ENCODE results near the gene CEACAM20. TPM values are rescaled to one million over a fixed set of nuclear protein-coding genes. Genes with fewer than 3 reads are reported as not detected.

The CEACAM20 gene
- total RNA-seq, 4 donors from 2014 or later = 0.40 to 2.9 TPM; not detected in 2

DNA sequence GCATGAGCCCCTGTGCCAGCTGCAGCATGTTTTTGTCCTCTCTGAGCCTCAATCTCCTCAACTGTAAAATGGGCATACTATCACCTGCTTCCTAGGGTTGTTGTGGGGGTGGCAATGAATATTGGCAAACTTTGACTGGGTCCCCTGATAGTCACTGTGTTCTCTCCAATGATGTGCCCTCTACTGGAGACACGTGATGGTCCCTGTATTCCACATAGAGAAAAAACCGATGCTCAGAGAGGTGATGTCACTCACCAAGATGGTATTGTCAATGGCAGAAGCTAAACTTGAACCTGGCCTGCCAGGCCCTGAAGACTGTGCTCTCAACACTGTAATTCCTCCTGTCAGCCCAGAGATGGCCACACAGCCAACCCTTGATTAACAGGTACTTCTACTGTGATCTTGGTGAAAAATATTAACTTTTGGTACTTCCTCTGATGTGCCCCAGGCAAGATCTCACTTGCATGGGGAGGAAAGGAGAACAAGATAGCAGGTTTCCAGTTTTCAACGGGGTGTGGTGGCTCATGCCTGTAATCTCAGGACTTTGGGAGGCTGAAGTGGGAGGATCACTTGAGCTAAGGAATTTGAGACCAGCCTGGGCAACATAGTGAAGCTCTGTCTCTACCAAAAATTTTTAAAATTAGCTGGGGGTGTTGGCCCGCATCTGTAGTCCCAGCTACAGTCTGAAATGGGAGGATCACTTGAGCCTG lies 3.6 kb downstream of the CEACAM20 start:
- Histone ChIP-seq H3K27ac (no peak overlapping the region), H3K9me3 (no peaks in the 10 kb centered on the region), H3K4me3 (no peak overlapping the region), H3K36me3 (no peaks in the 10 kb centered on the region), H3K27me3 (no peaks in the 10 kb centered on the region), H3K4me1 (no peaks in the 10 kb centered on the region)
- TF ChIP-seq POLR2A (IDR thresholded peaks at IDR 0.05) = no peak
- TF ChIP-seq, protein P1, sequence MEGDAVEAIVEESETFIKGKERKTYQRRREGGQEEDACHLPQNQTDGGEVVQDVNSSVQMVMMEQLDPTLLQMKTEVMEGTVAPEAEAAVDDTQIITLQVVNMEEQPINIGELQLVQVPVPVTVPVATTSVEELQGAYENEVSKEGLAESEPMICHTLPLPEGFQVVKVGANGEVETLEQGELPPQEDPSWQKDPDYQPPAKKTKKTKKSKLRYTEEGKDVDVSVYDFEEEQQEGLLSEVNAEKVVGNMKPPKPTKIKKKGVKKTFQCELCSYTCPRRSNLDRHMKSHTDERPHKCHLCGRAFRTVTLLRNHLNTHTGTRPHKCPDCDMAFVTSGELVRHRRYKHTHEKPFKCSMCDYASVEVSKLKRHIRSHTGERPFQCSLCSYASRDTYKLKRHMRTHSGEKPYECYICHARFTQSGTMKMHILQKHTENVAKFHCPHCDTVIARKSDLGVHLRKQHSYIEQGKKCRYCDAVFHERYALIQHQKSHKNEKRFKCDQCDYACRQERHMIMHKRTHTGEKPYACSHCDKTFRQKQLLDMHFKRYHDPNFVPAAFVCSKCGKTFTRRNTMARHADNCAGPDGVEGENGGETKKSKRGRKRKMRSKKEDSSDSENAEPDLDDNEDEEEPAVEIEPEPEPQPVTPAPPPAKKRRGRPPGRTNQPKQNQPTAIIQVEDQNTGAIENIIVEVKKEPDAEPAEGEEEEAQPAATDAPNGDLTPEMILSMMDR (IDR thresholded peaks at IDR 0.05) = no peak
- DNase-seq = no peak
- intact Hi-C loops (cut with DNase I; ENCODE audit: low total_unique reads) = no loop called here

DNA sequence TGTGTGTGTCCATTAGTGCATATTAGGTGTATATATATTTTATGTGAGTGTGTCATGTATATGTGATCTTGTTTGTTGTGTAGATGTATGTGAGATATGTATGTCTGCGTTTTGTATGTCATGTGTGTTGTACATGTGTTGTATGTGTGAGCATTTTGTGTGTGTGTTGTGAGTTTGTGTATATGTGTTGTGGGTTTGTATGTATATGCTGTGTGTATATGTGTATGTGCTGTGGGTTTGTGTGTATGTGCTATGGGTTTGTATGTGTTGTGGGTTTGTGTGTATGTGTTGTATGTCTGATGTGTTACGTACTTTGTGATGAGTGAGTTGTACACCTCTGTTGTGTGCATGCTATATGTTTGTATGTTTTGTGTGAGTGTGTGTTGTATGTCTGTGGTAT lies 8.1 kb downstream of the CEACAM20 start:
- H3K9me3 ChIP-seq = no peaks in the 10 kb centered on the region
- H3K4me3 ChIP-seq = no peak overlapping the region
- H3K27me3 ChIP-seq = no peaks in the 10 kb centered on the region
- intact Hi-C loops (cut with DNase I; ENCODE audit: low total_unique reads) = no loop called here
- TF ChIP-seq, protein P1 (IDR thresholded peaks at IDR 0.05) = no peak
- no peak for TF ChIP-seq POLR2A (IDR thresholded peaks at IDR 0.05)
- H3K36me3 ChIP-seq = no peaks in the 10 kb centered on the region
- H3K4me1 ChIP-seq = no peaks in the 10 kb centered on the region
- H3K27ac ChIP-seq = no peak overlapping the region
- no peak for DNase-seq

DNA sequence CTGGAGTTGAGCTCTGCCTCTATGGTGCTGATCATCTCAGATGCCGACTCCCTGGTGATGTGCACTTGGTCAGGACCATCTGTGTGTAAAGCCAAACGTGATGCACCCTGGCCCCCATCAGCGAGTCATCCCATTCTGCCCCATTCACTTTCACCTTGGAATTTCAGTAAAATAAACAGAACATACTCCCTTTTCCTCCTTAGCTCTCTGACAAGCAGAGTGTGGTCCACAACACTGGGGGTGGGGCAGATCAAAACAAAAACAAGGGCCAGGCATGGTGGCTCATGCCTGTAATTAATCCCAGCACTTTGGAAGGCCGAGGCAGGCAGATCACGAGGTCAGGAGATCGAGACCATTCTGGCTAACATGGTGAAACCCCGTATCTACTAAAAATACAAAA lies 12.3 kb downstream of the CEACAM20 start:
- Histone ChIP-seq H3K27me3 (no peaks in the 10 kb centered on the region), H3K9me3 (no peaks in the 10 kb centered on the region), H3K36me3 (no peaks in the 10 kb centered on the region), H3K4me3 (no peak overlapping the region), H3K4me1 (no peaks in the 10 kb centered on the region), H3K27ac (no peak overlapping the region)
- intact Hi-C loops (cut with DNase I; ENCODE audit: low total_unique reads) = no loop called here
- DNase-seq = no peak
- TF ChIP-seq, protein P1 (IDR thresholded peaks at IDR 0.05) = no peak
- no peak for TF ChIP-seq POLR2A (IDR thresholded peaks at IDR 0.05)

DNA sequence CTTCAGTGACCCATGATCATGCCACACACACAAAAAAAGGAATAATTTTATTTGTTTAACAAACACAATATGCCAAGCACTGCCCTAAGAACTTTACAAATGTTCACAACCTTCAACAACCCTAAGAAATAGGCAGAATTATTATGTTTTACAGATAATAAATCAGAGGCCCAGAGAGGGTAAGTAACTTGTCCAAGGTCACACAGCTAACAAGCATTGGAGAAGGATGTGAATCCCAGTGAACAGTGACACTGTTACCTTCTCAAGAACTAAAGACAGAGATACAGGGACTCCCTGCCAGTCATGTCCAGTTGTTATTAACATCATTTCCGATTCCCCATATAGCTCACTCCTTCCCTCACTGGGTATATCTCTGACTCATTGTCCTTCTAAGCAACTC lies 13.6 kb downstream of the CEACAM20 start:
- no peak overlapping the region for H3K4me3 ChIP-seq
- no peaks in the 10 kb centered on the region for H3K36me3 ChIP-seq
- no peak overlapping the region for H3K27ac ChIP-seq
- no peak for DNase-seq
- TF ChIP-seq, protein P1 (IDR thresholded peaks at IDR 0.05) = no peak
- no peak for TF ChIP-seq POLR2A (IDR thresholded peaks at IDR 0.05)
- no peaks in the 10 kb centered on the region for H3K9me3 ChIP-seq
- H3K4me1 ChIP-seq = no peaks in the 10 kb centered on the region
- intact Hi-C loops (cut with DNase I; ENCODE audit: low total_unique reads) = no loop called here
- H3K27me3 ChIP-seq = no peaks in the 10 kb centered on the region

DNA sequence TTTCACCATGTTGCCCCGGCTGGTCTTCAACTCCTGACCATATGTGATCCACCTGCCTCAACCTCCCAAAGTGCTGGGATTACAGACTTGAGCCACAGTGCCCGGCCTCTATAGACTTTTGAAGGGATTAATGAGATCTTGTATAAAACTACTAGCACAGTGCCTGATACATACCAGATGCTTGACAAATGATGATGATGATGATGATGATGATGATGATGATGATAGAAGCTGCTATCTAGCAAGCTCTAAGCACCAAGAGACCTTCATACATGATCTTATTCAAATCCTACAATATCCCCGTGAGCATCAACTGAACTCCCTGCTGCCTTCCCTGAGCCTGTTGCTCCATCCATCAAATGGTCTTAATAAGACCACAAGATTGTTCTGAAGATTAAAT lies 14.4 kb downstream of the CEACAM20 start:
- no peak overlapping the region for H3K27ac ChIP-seq
- H3K4me3 ChIP-seq = no peak overlapping the region
- H3K36me3 ChIP-seq = no peaks in the 10 kb centered on the region
- H3K4me1 ChIP-seq = no peaks in the 10 kb centered on the region
- H3K9me3 ChIP-seq = no peaks in the 10 kb centered on the region
- H3K27me3 ChIP-seq = no peaks in the 10 kb centered on the region
- TF ChIP-seq, protein P1 (IDR thresholded peaks at IDR 0.05) = no peak
- TF ChIP-seq POLR2A (IDR thresholded peaks at IDR 0.05) = no peak
- intact Hi-C loops (cut with DNase I; ENCODE audit: low total_unique reads) = no loop called here
- DNase-seq = no peak
